HG02571 (cell line): ENCODE results near the gene CSNK1D.
"Not testable (repeated sequence)": the region's sequence is repeated elsewhere in the genome, so short reads cannot be mapped to it uniquely, and the experiment has no call there.

Source experiments
- ATAC-seq: cut with Tn5 transposase; IDR thresholded peaks from one replicate; pipeline ENCODE4 v1.9.1; 2021; ENCODE audit warnings: mild to moderate bottlenecking, moderate library complexity; ENCODE audit not compliant: unreplicated experiment

CSNK1D gene

GRCh38 chr17:82217120-82217529 is 56.4 kb downstream of the CSNK1D start:
- ATAC-seq, result no peak

- ATAC-seq, result no peak
Observed at GRCh38 chr17:82216301-82217119, 57.0 kb downstream of the CSNK1D start.

GRCh38 chr17:82215972-82216300 is 57.6 kb downstream of the CSNK1D start:
- ATAC-seq, result no peak

GRCh38 chr17:82215095-82215971 is 58.2 kb downstream of the CSNK1D start:
- ATAC-seq, result no peak

- ATAC-seq, result no peak
Observed at GRCh38 chr17:82214012-82214628, 59.4 kb downstream of the CSNK1D start.

- ATAC-seq, result no peak
Observed at GRCh38 chr17:82213251-82214011, 60.1 kb downstream of the CSNK1D start.

GRCh38 chr17:82212331-82213250 is 60.9 kb downstream of the CSNK1D start, which contains the start of gene CCDC57:
Gene CCDC57, minus strand, starts transcription at chr17:82212842. Its CDS starts 10,898 bp downstream, at chr17:82201944.
- ATAC-seq, result peak; percentile 59

GRCh38 chr17:82210655-82211054 is 62.8 kb downstream of the CSNK1D start:
- not testable (repeated sequence) for ATAC-seq

- ATAC-seq, result no peak
Observed at GRCh38 chr17:82205720-82206508, 67.6 kb downstream of the CSNK1D start.

- ATAC-seq, result no peak
Observed at GRCh38 chr17:82204831-82205719, 68.4 kb downstream of the CSNK1D start.

GRCh38 chr17:82203920-82204319 is 69.6 kb downstream of the CSNK1D start:
- no peak for ATAC-seq

GRCh38 chr17:82202981-82203380 is 70.5 kb downstream of the CSNK1D start:
- no peak for ATAC-seq

GRCh38 chr17:82201498-82201910 is 72.0 kb downstream of the CSNK1D start:
- ATAC-seq, result no peak

GRCh38 chr17:82200743-82201497 is 72.6 kb downstream of the CSNK1D start:
- ATAC-seq, result no peak

GRCh38 chr17:82200135-82200534 is 73.4 kb downstream of the CSNK1D start:
- ATAC-seq, result no peak

- ATAC-seq, result no peak
Observed at GRCh38 chr17:82199496-82199895, 74.0 kb downstream of the CSNK1D start.

- ATAC-seq, result no peak
Observed at GRCh38 chr17:82198092-82198491, 75.4 kb downstream of the CSNK1D start.
